ENCODE measurements around the gene ZMYM2.
A peak's percentile ranks its signal among the peaks of the same experiment; 100 is the strongest.

ZMYM2 gene

DNA sequence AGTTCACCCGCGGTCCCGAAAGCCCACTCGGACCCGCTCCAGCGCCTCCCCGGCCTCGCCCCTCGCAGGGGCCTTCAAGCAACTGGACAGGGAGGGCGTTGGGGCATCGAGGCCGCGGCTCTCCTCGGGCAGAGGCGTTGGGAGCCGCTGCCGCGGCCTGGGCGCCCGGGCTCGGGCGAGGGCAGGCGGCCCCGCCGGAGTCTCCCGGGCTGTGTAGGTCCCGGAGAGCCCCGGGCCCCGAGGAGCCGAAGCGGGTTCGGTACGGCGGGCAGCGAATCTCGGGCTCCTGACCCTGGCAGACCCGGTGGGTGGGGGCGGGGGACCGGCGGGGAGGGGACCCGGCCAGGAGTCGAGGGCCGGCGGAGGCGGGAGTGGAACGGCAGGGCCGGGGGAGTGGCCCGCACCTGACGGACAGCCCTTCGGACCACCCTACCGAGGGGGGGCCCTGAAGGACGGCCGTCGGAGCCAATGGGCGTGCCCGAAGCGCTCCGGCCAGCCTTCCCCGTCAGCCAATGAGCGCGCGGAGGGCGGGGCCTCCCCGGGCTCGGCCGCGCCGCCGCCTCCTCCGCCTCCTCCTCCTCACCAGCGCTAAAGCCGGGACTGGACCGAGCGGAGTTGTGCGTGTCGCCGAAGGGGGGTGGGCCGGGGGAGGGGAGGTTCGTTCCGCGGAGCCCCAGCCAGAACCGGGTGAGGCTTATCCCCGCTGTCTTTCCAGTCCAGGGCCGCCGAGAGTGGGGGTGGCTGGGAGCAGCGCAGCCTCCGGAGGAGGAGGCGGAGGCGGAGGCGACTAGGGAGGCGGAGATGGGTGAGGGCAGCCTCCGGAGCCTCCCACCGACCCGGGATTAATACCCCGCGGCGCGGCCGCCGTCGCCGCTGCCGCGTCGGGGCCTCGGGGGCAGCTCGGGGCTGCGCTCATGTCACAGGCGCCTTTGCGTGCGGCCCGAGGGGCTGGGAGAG is at the start of gene ZMYM2:
ZMYM2 (plus strand) TSS at position 573 of the 957 bp plus-strand sequence. CDS start 34,346 bp downstream, outside the sequence.
- H3F3A ChIP-seq (ENCODE audit: insufficient read depth, low read length): no peaks in the 10 kb centered on the region
- H3K9me3 ChIP-seq (ENCODE audit: low read length): no peaks in the 10 kb centered on the region
- no peaks in the 10 kb centered on the region for H4K20me1 ChIP-seq (ENCODE audit: insufficient read depth, low read length)
- TF ChIP-seq, protein P1, sequence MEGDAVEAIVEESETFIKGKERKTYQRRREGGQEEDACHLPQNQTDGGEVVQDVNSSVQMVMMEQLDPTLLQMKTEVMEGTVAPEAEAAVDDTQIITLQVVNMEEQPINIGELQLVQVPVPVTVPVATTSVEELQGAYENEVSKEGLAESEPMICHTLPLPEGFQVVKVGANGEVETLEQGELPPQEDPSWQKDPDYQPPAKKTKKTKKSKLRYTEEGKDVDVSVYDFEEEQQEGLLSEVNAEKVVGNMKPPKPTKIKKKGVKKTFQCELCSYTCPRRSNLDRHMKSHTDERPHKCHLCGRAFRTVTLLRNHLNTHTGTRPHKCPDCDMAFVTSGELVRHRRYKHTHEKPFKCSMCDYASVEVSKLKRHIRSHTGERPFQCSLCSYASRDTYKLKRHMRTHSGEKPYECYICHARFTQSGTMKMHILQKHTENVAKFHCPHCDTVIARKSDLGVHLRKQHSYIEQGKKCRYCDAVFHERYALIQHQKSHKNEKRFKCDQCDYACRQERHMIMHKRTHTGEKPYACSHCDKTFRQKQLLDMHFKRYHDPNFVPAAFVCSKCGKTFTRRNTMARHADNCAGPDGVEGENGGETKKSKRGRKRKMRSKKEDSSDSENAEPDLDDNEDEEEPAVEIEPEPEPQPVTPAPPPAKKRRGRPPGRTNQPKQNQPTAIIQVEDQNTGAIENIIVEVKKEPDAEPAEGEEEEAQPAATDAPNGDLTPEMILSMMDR (IDR thresholded peaks at IDR 0.05; ENCODE audit: low read length): no peak
- no peak for TF ChIP-seq EZH2 (IDR thresholded peaks at IDR 0.05; ENCODE audit: borderline replicate concordance, low read length)
- H3K4me3 ChIP-seq (ENCODE audit: low read depth, low read length, poor library complexity, severe bottlenecking): peak within 1 kb of the TSS; percentile 95
- peaks cover 28% of the 10 kb centered on the region for H3K79me2 ChIP-seq (ENCODE audit: insufficient read depth, low read length)
- peaks cover 27% of the 10 kb centered on the region for H3K36me3 ChIP-seq (ENCODE audit: insufficient read depth, low read length)
- no peaks in the 10 kb centered on the region for H3K9me2 ChIP-seq (ENCODE audit: low read depth, low read length)
- no peak within 1 kb of the TSS for H2AFZ ChIP-seq (ENCODE audit: low read length)
- peaks cover 29% of the 10 kb centered on the region for H3K4me1 ChIP-seq (ENCODE audit: insufficient read depth, low read length, severe bottlenecking)
- H3K27ac ChIP-seq (ENCODE audit: low read depth, low read length, poor library complexity, severe bottlenecking): peak within 1 kb of the TSS; percentile 88
- no peaks in the 10 kb centered on the region for H3K27me3 ChIP-seq (ENCODE audit: insufficient read depth, low read length)
- peak within 1 kb of the TSS; percentile 94 for H3K4me2 ChIP-seq (ENCODE audit: low read length)
- peak within 1 kb of the TSS; percentile 96 for H3K9ac ChIP-seq (ENCODE audit: low read length)

DNA sequence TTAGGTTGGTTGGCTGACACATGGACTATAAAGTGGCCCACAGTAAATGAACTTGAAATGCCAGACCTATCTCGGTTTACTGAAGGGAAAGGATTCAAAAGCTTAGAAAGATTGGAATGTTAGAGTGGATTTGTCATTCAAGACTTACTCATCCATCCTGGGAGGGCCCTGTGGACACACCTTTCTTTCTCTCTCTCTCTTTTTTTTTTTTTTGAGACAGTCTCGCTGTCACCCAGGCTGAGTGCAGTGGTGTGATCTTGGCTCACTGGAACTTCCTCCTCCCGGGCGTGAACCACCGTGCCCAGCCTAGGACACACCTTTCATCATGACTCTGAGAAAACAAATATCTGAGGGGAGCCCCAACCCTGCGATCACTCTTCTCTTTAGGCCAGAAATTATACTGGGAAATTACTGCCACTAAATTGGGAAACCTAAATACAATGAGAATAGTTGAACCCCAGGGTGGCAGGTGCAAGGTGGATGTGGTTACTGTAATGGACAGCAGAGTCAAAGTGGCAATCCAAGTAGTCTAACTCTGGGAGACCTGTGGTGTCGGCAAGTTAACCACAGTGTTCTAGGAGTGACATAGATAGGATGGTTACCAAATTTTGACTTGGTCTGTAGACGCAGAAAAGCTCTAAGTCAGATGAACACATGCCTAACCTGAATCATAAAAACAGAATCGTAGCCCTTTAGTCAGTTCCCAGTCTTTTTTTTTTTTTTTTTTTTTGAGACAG is 48.0 kb upstream of the ZMYM2 start:
- no peaks in the 10 kb centered on the region for H3K4me1 ChIP-seq (ENCODE audit: insufficient read depth, low read length, severe bottlenecking)
- no peaks in the 10 kb centered on the region for H3K27me3 ChIP-seq (ENCODE audit: insufficient read depth, low read length)
- H3K27ac ChIP-seq (ENCODE audit: low read depth, low read length, poor library complexity, severe bottlenecking): no peak overlapping the region
- H3K9me3 ChIP-seq (ENCODE audit: low read length): no peaks in the 10 kb centered on the region
- H3F3A ChIP-seq (ENCODE audit: insufficient read depth, low read length): no peaks in the 10 kb centered on the region
- H3K9ac ChIP-seq (ENCODE audit: low read length): no peak overlapping the region
- TF ChIP-seq, protein P1 (IDR thresholded peaks at IDR 0.05; ENCODE audit: low read length): no peak
- no peak for TF ChIP-seq EZH2 (IDR thresholded peaks at IDR 0.05; ENCODE audit: borderline replicate concordance, low read length)
- no peak overlapping the region for H3K4me2 ChIP-seq (ENCODE audit: low read length)
- no peak overlapping the region for H2AFZ ChIP-seq (ENCODE audit: low read length)
- no peaks in the 10 kb centered on the region for H3K36me3 ChIP-seq (ENCODE audit: insufficient read depth, low read length)
- no peaks in the 10 kb centered on the region for H3K9me2 ChIP-seq (ENCODE audit: low read depth, low read length)
- H3K4me3 ChIP-seq (ENCODE audit: low read depth, low read length, poor library complexity, severe bottlenecking): no peak overlapping the region
- no peaks in the 10 kb centered on the region for H3K79me2 ChIP-seq (ENCODE audit: insufficient read depth, low read length)
- no peaks in the 10 kb centered on the region for H4K20me1 ChIP-seq (ENCODE audit: insufficient read depth, low read length)

DNA sequence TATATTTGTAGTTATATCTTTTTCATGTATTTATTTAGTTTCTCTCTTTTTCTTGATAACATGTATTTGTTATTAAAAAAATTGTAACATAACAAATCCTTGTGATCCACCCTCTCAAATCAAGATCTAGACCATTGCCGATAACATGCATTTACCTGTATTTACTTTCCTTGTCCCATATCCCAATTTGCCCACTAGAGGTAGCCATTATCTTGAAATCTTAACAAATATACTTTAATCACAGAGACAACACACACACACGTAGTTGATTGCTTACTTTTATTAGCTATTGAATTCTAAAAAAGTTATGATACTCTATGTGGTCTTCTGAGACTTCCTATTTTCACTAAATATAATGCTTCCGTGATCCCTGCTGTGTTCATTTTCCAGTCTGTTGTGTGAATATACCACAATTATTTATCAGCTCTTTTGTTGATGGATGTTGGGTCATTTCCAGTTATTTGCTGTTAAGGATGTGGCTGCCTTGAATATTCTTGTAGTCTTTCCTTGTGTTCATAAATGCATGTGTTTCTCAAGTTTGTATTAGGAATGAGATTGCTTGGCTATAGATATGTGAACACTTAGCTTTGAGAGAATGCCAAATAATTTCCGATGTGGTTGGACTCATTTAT is 31.3 kb upstream of the ZMYM2 start:
- Histone ChIP-seq H4K20me1 (ENCODE audit: insufficient read depth, low read length) (no peaks in the 10 kb centered on the region), H3K9ac (ENCODE audit: low read length) (no peak overlapping the region), H2AFZ (ENCODE audit: low read length) (no peak overlapping the region), H3F3A (ENCODE audit: insufficient read depth, low read length) (no peaks in the 10 kb centered on the region), H3K27ac (ENCODE audit: low read depth, low read length, poor library complexity, severe bottlenecking) (no peak overlapping the region), H3K9me3 (ENCODE audit: low read length) (no peaks in the 10 kb centered on the region), H3K27me3 (ENCODE audit: insufficient read depth, low read length) (peaks cover 5% of the 10 kb centered on the region; the same call in 1 of the 2 replicates), H3K36me3 (ENCODE audit: insufficient read depth, low read length) (no peaks in the 10 kb centered on the region), H3K4me3 (ENCODE audit: low read depth, low read length, poor library complexity, severe bottlenecking) (no peak overlapping the region), H3K4me1 (ENCODE audit: insufficient read depth, low read length, severe bottlenecking) (no peaks in the 10 kb centered on the region), H3K4me2 (ENCODE audit: low read length) (no peak overlapping the region), H3K79me2 (ENCODE audit: insufficient read depth, low read length) (no peaks in the 10 kb centered on the region), H3K9me2 (ENCODE audit: low read depth, low read length) (no peaks in the 10 kb centered on the region)
- no peak for TF ChIP-seq EZH2 (IDR thresholded peaks at IDR 0.05; ENCODE audit: borderline replicate concordance, low read length)
- TF ChIP-seq, protein P1 (IDR thresholded peaks at IDR 0.05; ENCODE audit: low read length): peak; percentile 60

Measured in OCI-LY1 (cell line).